Cardiac fibroblast (primary cell): Measurements from ENCODE around the gene SELENOM.
"Not testable (repeated sequence)": the region's sequence is repeated elsewhere in the genome, so short reads cannot be mapped to it uniquely, and the experiment has no call there.

Source experiments
- DNase-seq, 2 donors: peaks; one replicate each; pipeline versions ENCODE4 v3.0.0 to v3.0.0-alpha.2; 2010; ENCODE audit warnings: low read depth in 2 of 2
- H3K4me3 ChIP-seq, 2 donors: replicated peaks in 1 of 2; 1 replicate in 1 of 2; 2 replicates in 1 of 2; pipeline ENCODE4 v1.5.1; 2011; ENCODE audit warnings: low read depth in 2 of 2, low read length in 2 of 2, mild to moderate bottlenecking in 2 of 2, moderate library complexity in 1 of 2
- CTCF ChIP-seq: IDR thresholded peaks from one replicate; pipeline ENCODE4 v1.5.1; 2011; ENCODE audit warnings: low read depth, mild to moderate bottlenecking, low read length, inconsistent platforms

SELENOM gene

GRCh38 chr22:31098632-31099110, 8.7 kb downstream of the SELENOM start:
- TF ChIP-seq CTCF, result no peak
- DNase-seq, result no peak

GRCh38 chr22:31097941-31098631, 9.3 kb downstream of the SELENOM start:
- TF ChIP-seq CTCF, result no peak
- no peak for DNase-seq
- H3K4me3 ChIP-seq, result no peak overlapping the region

More at GRCh38 chr22:31098632-31099110, 8.7 kb downstream of the SELENOM start:
- H3K4me3 ChIP-seq, result no peak overlapping the region

- H3K4me3 ChIP-seq, DNase-seq: not testable (repeated sequence)
These were observed 9.8 kb downstream of the SELENOM start for GRCh38 chr22:31097539-31097938.

- H3K4me3 ChIP-seq, result no peak overlapping the region
- no peak for DNase-seq
- TF ChIP-seq CTCF, result no peak
These were observed 10.6 kb downstream of the SELENOM start for GRCh38 chr22:31096657-31097279.

- no peak for TF ChIP-seq CTCF
- no peak for DNase-seq
- no peak overlapping the region for H3K4me3 ChIP-seq
These were observed 11.6 kb downstream of the SELENOM start for GRCh38 chr22:31095637-31096249.

- DNase-seq, result no peak
- no peak for TF ChIP-seq CTCF
- H3K4me3 ChIP-seq, result no peak overlapping the region
These were observed 12.6 kb downstream of the SELENOM start for GRCh38 chr22:31094741-31095140.

GRCh38 chr22:31094021-31094551, 13.3 kb downstream of the SELENOM start:
- DNase-seq, result no peak
- no peak for TF ChIP-seq CTCF
- H3K4me3 ChIP-seq, result no peak overlapping the region
